Thyroid gland (tissue), 4 donors: ENCODE measurements around the gene SYT17.

ENCODE experiments used
- POLR2A ChIP-seq, 2 donors: fragments of 450-650 bp; IDR thresholded peaks; one replicate each; pipeline ENCODE4 v1.6.1; 2017; ENCODE audit warnings: antibody characterized with exemption in 2 of 2, mild to moderate bottlenecking in 2 of 2, moderate library complexity in 1 of 2
- TF ChIP-seq, protein P1 (sequence below), 6 experiments: fragments of 200-600 bp in 3 of 6; fragments of 450-650 bp in 3 of 6; sonication (generic) in 3 of 6; IDR thresholded peaks; one replicate each; pipeline ENCODE4 v1.5.1; 2016 to 2019; ENCODE audit warnings: antibody characterized with exemption in 6 of 6, mild to moderate bottlenecking in 2 of 6, inconsistent platforms in 1 of 6, moderate library complexity in 1 of 6

DNA sequence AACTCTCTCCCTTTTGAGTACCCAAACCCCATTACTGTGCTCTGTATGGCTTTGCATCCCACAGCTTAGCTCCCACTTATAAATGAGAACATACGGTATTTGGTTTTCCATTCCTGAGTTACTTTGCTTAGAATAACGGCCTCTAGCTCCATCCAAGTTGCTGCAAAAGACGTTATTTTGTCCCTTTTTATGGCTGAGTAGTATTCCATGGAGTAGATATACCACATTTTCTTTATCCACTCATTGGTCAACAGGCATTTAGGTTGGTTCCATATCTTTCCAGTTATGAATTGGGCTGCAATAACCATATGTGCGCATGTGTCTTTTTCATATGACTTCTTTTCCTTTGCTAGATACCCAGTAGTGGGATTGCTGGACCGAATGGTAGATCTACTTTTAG lies 19.9 kb upstream of the SYT17 start:
- TF ChIP-seq POLR2A (IDR thresholded peaks at IDR 0.05), result no peak
- TF ChIP-seq, protein P1, sequence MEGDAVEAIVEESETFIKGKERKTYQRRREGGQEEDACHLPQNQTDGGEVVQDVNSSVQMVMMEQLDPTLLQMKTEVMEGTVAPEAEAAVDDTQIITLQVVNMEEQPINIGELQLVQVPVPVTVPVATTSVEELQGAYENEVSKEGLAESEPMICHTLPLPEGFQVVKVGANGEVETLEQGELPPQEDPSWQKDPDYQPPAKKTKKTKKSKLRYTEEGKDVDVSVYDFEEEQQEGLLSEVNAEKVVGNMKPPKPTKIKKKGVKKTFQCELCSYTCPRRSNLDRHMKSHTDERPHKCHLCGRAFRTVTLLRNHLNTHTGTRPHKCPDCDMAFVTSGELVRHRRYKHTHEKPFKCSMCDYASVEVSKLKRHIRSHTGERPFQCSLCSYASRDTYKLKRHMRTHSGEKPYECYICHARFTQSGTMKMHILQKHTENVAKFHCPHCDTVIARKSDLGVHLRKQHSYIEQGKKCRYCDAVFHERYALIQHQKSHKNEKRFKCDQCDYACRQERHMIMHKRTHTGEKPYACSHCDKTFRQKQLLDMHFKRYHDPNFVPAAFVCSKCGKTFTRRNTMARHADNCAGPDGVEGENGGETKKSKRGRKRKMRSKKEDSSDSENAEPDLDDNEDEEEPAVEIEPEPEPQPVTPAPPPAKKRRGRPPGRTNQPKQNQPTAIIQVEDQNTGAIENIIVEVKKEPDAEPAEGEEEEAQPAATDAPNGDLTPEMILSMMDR (IDR thresholded peaks at IDR 0.05), result no peak
